ENCODE data around the gene OR52W1.

The OR52W1 gene

GRCh38 chr11:6224421-6224820 is 25.4 kb downstream of the OR52W1 start:
- Histone ChIP-seq H4K91ac (ENCODE audit: low read depth, low read length) (no peak overlapping the region), H3K79me2 (ENCODE audit: control insufficient read depth, insufficient read depth, low read length, poor library complexity) (no peaks in the 10 kb centered on the region), H3K79me1 (ENCODE audit: low read length) (no peaks in the 10 kb centered on the region), H4K8ac (ENCODE audit: low read depth, low read length) (no peak overlapping the region), H2AFZ (ENCODE audit: insufficient read depth, low read length, poor library complexity) (no peak overlapping the region), H2BK5ac (ENCODE audit: low read depth, low read length, poor library complexity) (no peak overlapping the region), H3K9me3 (ENCODE audit: insufficient read depth, low read depth, low read length) (no peaks in the 10 kb centered on the region), H3K4ac (ENCODE audit: low read depth, low read length) (no peak overlapping the region), H3K27me3 (ENCODE audit: insufficient read depth, low read length) (no peaks in the 10 kb centered on the region), H3K14ac (ENCODE audit: low read length) (no peak overlapping the region), H3K36me3 (ENCODE audit: control insufficient read depth in 1 of 2, insufficient read depth in 2 of 2, low read length in 2 of 2) (peaks cover 20 to 24% of the 10 kb centered on the region in 2 experiments), H3K4me1 (ENCODE audit: control insufficient read depth in 1 of 2, insufficient read depth in 2 of 2, low read length in 2 of 2) (no peaks in the 10 kb centered on the region), H2AK5ac (ENCODE audit: low read length) (no peak overlapping the region), H3K27ac (ENCODE audit: low read depth, low read length) (no peak overlapping the region), H3K4me2 (ENCODE audit: low read length) (no peak overlapping the region), H3K18ac (ENCODE audit: low read length) (no peak overlapping the region), H3K23ac (ENCODE audit: low read length) (no peak overlapping the region), H2BK120ac (ENCODE audit: insufficient read depth, low read length, poor library complexity) (no peak overlapping the region), H4K12ac (ENCODE audit: low read depth, low read length) (no peak overlapping the region), H3K9ac (ENCODE audit: low read length) (no peak overlapping the region), H3K4me3 (ENCODE audit: low read depth, low read length) (no peak overlapping the region), H2BK12ac (ENCODE audit: low read length) (no peak overlapping the region)
- WGBS (ENCODE audit: extremely low coverage, insufficient coverage, insufficient read length) = no CpG with 5 or more reads among the region's 3 CpGs
- no peak for DNase-seq

DNA sequence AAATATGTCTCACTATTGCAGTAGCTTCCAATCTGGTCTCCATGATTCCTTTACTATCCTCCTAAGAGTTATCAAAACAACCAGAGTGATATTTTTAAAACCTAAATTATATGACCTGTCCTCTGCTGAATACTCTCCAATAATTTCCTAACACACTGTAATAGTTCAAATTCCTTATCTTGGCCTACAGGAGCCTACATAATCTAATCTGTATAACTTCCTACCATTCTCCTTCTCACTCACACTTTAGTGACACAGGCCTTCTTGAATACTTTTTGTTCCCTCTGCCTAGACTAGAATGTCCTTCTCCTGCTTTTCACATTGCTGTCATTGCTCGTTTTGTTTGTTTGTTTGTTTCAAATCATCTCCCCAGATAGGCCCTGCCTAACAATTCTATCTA is 26.0 kb downstream of the OR52W1 start:
- Histone ChIP-seq H3K9me3 (ENCODE audit: insufficient read depth, low read depth, low read length) (no peaks in the 10 kb centered on the region), H3K4me1 (ENCODE audit: control insufficient read depth in 1 of 2, insufficient read depth in 2 of 2, low read length in 2 of 2) (peaks cover 2 to 3% of the 10 kb centered on the region in 2 experiments)
- no CpG with 5 or more reads among the region's 1 CpG for WGBS (ENCODE audit: extremely low coverage, insufficient coverage, insufficient read length)

DNA sequence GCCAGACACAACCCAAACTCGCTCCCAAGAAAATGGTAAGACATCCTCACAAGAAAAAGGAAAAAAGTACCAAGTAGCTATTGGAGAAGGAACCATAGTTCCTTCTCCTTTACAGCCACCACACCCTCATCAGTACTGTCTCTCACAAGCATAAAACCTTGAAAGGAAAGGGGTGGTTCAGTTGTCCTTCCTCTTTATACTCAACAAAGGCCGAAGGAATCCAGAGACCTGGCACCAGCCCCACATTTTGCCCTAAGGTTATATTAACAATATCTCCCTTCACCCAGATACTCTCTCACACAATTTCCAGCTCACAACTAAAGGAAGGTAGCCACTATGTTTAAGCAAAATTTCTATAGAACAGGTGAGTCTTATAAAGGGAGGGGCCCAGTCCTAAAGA is 26.9 kb downstream of the OR52W1 start:
- Histone ChIP-seq H3K4me2 (ENCODE audit: low read length) (no peak overlapping the region), H2AFZ (ENCODE audit: insufficient read depth, low read length, poor library complexity) (no peak overlapping the region), H3K9me3 (ENCODE audit: insufficient read depth, low read depth, low read length) (no peaks in the 10 kb centered on the region), H3K79me1 (ENCODE audit: low read length) (no peaks in the 10 kb centered on the region), H3K36me3 (ENCODE audit: control insufficient read depth in 1 of 2, insufficient read depth in 2 of 2, low read length in 2 of 2) (peaks cover 20 to 24% of the 10 kb centered on the region in 2 experiments), H3K4ac (ENCODE audit: low read depth, low read length) (no peak overlapping the region), H3K4me1 (ENCODE audit: control insufficient read depth in 1 of 2, insufficient read depth in 2 of 2, low read length in 2 of 2) (peaks cover 2 to 4% of the 10 kb centered on the region in 2 experiments), H3K14ac (ENCODE audit: low read length) (no peak overlapping the region), H4K8ac (ENCODE audit: low read depth, low read length) (no peak overlapping the region), H3K27me3 (ENCODE audit: insufficient read depth, low read length) (no peaks in the 10 kb centered on the region), H2BK12ac (ENCODE audit: low read length) (no peak overlapping the region), H3K79me2 (ENCODE audit: control insufficient read depth, insufficient read depth, low read length, poor library complexity) (no peaks in the 10 kb centered on the region), H3K18ac (ENCODE audit: low read length) (no peak overlapping the region), H2BK5ac (ENCODE audit: low read depth, low read length, poor library complexity) (no peak overlapping the region), H2BK120ac (ENCODE audit: insufficient read depth, low read length, poor library complexity) (no peak overlapping the region), H3K27ac (ENCODE audit: low read depth, low read length) (no peak overlapping the region), H3K9ac (ENCODE audit: low read length) (no peak overlapping the region), H4K12ac (ENCODE audit: low read depth, low read length) (no peak overlapping the region), H3K4me3 (ENCODE audit: low read depth, low read length) (no peak overlapping the region), H4K91ac (ENCODE audit: low read depth, low read length) (no peak overlapping the region), H2AK5ac (ENCODE audit: low read length) (no peak overlapping the region), H3K23ac (ENCODE audit: low read length) (no peak overlapping the region)
- DNase-seq = no peak
- WGBS (ENCODE audit: extremely low coverage, insufficient coverage, insufficient read length) = no CpG with 5 or more reads among the region's 2 CpGs

More for the DNA sequence above, 26.0 kb downstream of the OR52W1 start:
- Histone ChIP-seq H3K4me2 (ENCODE audit: low read length) (no peak overlapping the region), H3K23ac (ENCODE audit: low read length) (no peak overlapping the region), H4K8ac (ENCODE audit: low read depth, low read length) (no peak overlapping the region), H2BK120ac (ENCODE audit: insufficient read depth, low read length, poor library complexity) (no peak overlapping the region), H3K27ac (ENCODE audit: low read depth, low read length) (no peak overlapping the region), H2BK12ac (ENCODE audit: low read length) (no peak overlapping the region), H3K4me3 (ENCODE audit: low read depth, low read length) (no peak overlapping the region), H3K79me2 (ENCODE audit: control insufficient read depth, insufficient read depth, low read length, poor library complexity) (no peaks in the 10 kb centered on the region), H2AFZ (ENCODE audit: insufficient read depth, low read length, poor library complexity) (no peak overlapping the region), H2AK5ac (ENCODE audit: low read length) (no peak overlapping the region), H3K18ac (ENCODE audit: low read length) (no peak overlapping the region), H3K9ac (ENCODE audit: low read length) (no peak overlapping the region), H2BK5ac (ENCODE audit: low read depth, low read length, poor library complexity) (no peak overlapping the region), H3K27me3 (ENCODE audit: insufficient read depth, low read length) (no peaks in the 10 kb centered on the region), H4K12ac (ENCODE audit: low read depth, low read length) (no peak overlapping the region), H3K79me1 (ENCODE audit: low read length) (no peaks in the 10 kb centered on the region), H3K4ac (ENCODE audit: low read depth, low read length) (no peak overlapping the region), H3K14ac (ENCODE audit: low read length) (no peak overlapping the region), H3K36me3 (ENCODE audit: control insufficient read depth in 1 of 2, insufficient read depth in 2 of 2, low read length in 2 of 2) (peaks cover 20 to 24% of the 10 kb centered on the region in 2 experiments), H4K91ac (ENCODE audit: low read depth, low read length) (no peak overlapping the region)
- peak in 1 of 2 donors; percentile 34 for DNase-seq

DNA sequence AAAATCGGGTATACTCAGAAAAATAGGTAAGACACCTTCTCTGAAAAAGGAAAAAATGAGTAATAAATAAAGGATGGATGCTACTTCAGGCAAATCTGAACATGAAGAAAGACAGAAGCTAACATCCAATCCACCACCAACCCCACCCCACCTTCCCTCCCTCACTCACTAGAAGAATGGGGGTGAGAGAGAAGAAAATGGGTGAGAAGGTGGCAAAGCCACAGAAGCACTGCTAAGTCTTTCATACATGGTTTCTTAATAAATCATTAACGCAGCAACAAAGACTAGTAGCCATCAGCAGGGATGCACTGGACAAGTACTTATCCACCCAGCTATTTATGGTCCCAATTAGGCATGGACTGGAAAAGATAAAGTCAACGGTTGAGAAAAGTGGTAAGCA is 29.5 kb downstream of the OR52W1 start:
- H3K27ac ChIP-seq (ENCODE audit: low read depth, low read length) = no peak overlapping the region
- H3K79me2 ChIP-seq (ENCODE audit: control insufficient read depth, insufficient read depth, low read length, poor library complexity) = no peaks in the 10 kb centered on the region
- H3K9me3 ChIP-seq (ENCODE audit: insufficient read depth, low read depth, low read length) = no peaks in the 10 kb centered on the region
- H2AFZ ChIP-seq (ENCODE audit: insufficient read depth, low read length, poor library complexity) = no peak overlapping the region
- H3K4ac ChIP-seq (ENCODE audit: low read depth, low read length) = no peak overlapping the region
- H3K4me1 ChIP-seq (ENCODE audit: control insufficient read depth in 1 of 2, insufficient read depth in 2 of 2, low read length in 2 of 2) = peaks cover 2 to 4% of the 10 kb centered on the region in 2 experiments
- H3K36me3 ChIP-seq (ENCODE audit: control insufficient read depth in 1 of 2, insufficient read depth in 2 of 2, low read length in 2 of 2) = peaks cover 9% of the 10 kb centered on the region in 2 experiments
- no peak overlapping the region for H3K4me3 ChIP-seq (ENCODE audit: low read depth, low read length)
- no peak overlapping the region for H3K4me2 ChIP-seq (ENCODE audit: low read length)
- no peaks in the 10 kb centered on the region for H3K27me3 ChIP-seq (ENCODE audit: insufficient read depth, low read length)
- no peaks in the 10 kb centered on the region for H3K79me1 ChIP-seq (ENCODE audit: low read length)
- no CpG with 5 or more reads among the region's 3 CpGs for WGBS (ENCODE audit: extremely low coverage, insufficient coverage, insufficient read length)
- no peak overlapping the region for H2BK12ac ChIP-seq (ENCODE audit: low read length)
- no peak overlapping the region for H4K12ac ChIP-seq (ENCODE audit: low read depth, low read length)
- H2BK5ac ChIP-seq (ENCODE audit: low read depth, low read length, poor library complexity) = no peak overlapping the region
- DNase-seq = no peak
- H3K9ac ChIP-seq (ENCODE audit: low read length) = no peak overlapping the region
- H3K23ac ChIP-seq (ENCODE audit: low read length) = no peak overlapping the region
- H3K18ac ChIP-seq (ENCODE audit: low read length) = no peak overlapping the region
- no peak overlapping the region for H2BK120ac ChIP-seq (ENCODE audit: insufficient read depth, low read length, poor library complexity)
- H4K8ac ChIP-seq (ENCODE audit: low read depth, low read length) = no peak overlapping the region
- H2AK5ac ChIP-seq (ENCODE audit: low read length) = no peak overlapping the region
- H3K14ac ChIP-seq (ENCODE audit: low read length) = no peak overlapping the region
- no peak overlapping the region for H4K91ac ChIP-seq (ENCODE audit: low read depth, low read length)
